NOMO-1 (cell line): ENCODE measurements around the gene XPR1.

Experiments
- DNase-seq, 2 experiments: peaks; one replicate each; lab custom pipeline; 2025; ENCODE audit not compliant: unreplicated experiment in 2 of 2; lab: John Stamatoyannopoulos, UW

The XPR1 gene

DNA sequence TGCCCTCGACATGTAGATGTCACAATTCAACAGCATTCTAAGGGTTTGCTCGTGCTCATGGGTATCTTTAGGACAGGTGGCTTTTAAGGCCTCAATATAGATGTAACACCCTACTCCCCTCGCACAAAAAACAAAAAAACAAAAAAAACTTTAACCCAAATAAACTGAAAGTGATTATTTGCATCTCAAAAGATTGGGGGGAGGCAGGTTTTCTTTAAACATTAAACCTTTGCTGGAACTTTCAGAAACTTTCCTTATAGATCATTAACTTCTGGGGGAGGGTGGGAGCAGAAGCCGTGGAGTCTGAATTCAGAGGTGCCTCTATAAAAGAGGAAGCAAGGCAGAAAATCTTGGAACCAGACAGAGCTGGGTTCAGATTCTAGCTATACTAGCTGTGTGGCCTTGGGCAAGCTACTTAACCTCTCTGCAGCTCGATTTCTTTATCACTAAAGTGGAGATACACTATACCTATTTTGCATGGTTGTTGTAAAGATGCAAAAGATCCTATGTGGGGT, 277.7 kb downstream of the XPR1 start:
- DNase-seq, result no peak

DNA sequence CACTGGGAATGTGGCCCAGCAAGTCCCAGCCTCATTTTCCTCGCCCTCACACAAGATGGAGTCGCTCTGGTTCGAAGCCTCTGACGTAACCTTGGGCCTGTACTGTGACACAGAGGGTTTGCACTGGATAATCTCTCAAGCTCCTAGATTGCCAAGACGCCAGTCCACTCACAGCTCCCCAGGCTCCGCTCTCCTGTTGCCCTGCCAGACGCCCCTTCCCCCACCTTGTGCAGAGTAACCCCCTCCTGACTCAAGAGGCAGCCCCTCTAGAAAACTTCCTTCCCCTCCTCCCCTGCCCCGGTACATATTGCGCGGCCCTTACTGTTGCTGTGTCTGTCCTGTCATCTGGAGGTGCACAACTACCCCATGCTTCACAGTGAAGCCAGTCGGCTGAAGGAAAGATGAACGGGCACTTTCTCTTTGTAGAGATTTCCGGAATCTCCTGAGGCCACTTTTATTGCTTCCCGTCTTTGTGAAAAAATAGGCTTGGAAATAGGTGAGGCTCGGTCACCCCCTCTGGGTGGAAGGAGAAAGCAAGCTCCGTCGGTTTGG, 279.9 kb downstream of the XPR1 start:
- DNase-seq, result peak in 1 of 2 experiments; percentile 28

DNA sequence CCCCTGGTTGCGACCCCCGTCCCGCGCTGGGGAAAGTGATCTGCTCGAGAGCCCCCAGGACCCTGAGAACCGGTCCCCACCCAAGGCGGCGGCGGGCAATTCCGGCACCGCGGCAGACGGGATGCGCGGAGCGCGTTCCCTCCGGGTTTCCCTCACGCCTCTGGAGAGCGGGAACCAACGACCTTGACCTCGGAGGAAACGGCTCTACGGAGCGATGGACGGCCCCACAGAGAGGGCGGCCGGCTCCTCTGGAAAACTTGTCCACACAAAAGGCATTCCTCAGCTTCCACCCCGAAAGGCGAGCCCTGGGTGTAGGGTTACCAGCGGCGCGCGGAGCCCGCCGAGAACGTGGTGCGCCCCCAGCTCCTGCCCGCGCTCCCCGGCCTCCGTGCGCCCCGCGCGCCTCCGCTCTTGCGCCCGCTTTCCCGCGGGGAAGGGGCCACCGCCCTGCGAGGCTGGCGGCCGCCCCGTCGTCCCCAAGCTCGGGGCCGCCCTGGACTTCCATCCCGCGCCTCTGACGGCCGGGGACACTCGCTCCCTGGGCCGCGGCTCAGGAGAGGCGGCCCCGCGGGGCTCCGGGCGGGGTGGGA, 280.5 kb downstream of the XPR1 start:
- no peak for DNase-seq

DNA sequence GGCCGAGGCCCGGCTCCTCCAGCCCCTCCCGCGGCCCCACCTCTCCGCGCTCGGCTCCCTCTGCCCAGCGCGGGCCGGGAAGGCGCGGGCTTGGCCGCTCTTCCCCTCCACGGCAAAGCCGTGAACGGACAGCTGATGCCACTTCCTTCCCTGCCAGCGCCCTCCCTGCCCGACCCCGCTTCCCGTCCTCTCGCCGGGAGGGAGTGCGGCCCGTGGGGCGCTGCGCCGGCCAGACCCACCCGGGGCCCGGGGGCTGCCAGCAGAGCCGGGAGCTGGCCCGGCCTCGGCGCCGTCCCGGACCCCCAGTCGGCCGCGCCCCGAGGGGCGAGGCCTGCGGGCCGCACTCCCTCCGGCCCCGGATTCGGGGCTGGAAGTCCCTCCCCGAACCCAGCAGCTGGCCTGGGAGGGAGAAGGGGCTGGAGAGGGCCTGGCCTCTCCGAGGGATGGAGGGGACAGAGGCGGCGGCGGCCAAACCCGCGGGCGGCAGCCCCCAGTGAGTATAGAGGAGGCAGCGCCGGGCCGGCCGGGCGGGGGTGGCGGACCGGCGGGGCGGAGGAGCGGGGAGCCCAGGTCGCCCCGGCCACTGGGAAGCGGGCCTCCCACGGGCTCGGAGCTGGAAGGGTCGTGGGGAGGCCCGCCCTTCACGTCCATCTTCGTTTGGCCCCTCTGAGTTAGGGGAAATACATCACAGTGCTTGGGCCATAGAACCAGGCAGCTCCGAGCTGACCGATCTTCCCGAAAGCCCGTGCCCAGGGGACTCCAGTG, 281.2 kb downstream of the XPR1 start, which contains the start of gene KIAA1614:
KIAA1614 (plus strand) TSS at position 97 of the 765 bp plus-strand sequence; CDS start at position 444, 347 bp downstream.
- DNase-seq, result peak; percentile 14 to 24

DNA sequence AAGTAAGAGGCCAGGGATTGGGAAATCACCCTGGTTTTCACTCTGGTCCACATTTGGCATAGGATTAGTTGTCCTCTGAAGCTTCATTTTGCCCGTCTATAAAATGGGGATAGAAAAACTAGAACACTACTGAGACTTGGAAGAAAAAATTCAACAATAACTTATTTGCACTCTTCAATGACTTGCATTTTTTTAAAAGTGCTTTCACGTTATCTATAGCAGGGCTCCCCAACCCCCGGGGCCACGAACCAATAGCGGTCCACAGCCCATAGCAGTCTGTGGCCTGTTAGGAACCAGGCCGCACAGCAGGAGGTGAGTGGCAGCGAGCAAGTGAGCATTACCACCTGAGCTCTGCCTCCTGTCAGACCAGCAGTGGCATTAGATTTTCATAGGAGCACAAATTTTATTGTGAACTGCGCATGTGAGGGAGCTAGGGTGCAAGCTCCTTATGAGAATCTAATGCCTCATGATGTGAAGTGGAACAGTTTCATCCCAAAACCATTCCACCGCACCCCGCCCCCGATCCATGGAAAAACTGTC, 283.7 kb downstream of the XPR1 start:
- DNase-seq, result no peak

DNA sequence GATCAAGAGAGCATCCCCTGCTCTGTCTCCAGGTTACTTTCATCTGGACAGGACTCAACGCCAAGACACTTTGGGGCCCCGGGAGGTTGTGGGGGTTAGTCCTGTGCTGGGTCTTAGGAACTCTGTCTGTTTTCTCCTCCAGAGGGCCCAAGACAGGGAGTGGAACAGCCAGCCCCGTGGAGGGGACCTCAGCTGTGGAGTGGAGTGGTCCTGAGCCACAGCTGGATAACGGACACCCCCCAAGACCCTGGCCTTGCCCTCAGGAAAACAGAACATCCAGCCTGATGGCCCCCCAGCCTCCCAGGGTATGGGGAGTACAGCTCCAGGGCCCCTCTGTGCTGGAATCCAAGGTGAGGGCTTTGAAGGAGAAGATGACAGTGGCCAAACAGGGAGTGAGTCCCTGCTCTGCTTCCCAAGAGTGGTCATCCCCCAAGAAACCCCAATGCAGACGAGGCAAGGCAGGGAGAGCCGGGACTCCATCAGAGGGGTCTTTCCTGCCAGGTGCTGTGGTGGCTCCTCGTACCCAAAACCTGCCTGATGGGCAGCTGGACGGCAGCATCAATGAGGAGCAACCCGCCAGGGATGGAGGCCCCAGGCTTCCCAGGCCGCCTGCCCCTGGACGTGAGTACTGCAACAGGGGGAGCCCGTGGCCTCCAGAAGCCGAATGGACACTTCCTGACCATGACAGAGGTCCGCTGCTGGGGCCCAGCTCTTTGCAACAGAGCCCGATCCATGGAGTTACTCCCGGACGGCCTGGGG, 284.4 kb downstream of the XPR1 start:
- no peak for DNase-seq

DNA sequence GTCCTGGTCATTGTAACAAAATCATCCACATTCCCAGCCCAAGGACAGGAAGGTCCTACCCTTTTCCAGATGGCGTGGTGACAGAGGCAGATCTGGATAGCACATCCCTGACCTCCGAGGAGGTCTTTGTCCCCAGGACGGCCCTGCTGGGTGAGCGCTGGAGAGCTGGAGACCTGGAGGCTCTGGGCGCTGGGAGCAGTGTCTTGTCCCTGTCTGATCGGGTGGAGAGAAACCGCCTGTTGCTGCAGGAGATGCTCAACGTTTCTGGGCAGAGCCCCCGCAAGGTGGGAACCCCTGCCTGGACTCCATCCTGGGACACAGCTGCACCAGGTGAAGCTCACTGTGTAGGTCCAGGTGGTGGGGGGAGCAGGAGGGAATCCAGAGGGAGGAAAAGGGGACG, 284.9 kb downstream of the XPR1 start:
- DNase-seq, result no peak

DNA sequence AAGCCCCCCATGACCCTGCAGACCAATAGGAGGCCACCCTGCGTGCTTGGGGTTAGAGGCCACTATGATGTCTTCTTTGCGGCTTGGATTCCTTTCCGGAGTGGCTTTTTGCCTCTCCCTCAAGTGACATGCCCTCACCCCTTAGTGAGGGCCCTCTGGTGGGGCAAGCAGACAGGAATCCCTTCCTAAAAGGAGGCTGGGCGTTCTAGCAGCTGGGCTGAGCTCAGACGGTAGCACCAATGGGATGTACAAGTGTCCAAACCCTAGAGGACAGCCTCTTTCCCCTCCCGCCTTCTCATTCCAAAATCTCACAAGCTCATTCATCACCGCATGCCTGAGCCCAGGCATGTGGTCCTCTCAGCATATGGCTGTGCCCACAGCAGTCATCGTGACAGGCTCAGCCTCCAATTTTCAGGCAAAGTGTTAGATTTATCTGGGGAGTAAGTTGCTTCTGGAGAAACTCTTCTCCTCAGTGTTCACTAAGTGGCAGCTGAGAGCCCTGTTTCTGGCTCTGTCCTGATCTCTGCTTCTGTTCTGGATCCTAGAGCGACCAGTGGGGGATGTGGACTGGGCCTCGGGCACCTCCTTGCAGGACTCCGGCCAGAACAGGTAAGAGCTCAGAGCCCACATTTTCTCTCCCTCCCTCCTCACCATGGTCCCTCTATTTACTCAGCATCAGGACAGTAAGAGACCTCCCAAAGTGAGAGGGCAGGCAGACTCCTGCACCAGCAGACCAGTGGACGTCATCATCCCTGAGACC, 285.7 kb downstream of the XPR1 start:
- DNase-seq, result no peak

DNA sequence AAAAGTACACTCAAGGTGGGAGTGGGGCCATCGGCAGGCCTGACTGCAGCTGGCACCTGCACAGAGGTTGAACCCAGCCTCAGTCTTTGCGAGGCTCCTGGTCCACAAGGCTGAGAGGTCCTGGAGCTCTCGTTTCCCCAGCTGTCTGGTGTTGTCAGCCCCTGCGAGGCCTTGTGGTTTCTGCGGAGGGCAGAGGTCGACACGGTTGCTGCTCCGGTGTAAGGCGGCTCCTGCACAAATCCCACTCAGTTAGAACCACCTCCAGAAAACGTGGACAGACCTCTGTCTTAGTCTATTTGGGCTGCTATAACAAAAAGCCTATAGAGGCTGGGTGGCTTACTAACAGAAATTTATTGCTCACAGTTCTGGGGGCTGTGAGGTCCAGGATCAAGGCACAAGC, 286.7 kb downstream of the XPR1 start:
- no peak for DNase-seq

DNA sequence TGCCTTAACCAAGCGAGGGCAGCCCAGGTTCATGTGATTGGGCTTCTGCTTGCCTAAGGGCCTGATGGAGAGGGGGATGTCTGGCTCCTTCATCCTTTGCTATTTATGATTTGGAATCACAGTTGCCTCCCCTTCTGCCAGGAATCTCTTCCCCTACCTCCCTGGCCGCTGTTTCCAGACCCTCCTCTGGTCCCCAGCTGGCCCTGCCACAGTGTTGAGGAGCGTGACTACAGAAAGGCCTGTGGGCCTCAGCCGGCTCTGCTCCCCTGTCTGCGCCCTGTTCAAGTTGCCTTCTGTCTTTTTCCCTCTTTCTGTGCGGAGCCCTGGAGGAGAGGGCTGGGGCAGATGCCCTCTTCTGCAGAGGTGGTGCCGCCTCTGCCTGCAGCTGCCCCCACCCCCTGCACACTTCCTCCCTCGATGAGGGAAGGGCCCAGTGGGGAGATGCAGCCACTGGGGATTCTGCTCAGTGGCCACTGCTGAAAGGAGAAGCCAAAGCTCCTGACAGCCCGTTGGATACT, 287.4 kb downstream of the XPR1 start:
- no peak for DNase-seq

DNA sequence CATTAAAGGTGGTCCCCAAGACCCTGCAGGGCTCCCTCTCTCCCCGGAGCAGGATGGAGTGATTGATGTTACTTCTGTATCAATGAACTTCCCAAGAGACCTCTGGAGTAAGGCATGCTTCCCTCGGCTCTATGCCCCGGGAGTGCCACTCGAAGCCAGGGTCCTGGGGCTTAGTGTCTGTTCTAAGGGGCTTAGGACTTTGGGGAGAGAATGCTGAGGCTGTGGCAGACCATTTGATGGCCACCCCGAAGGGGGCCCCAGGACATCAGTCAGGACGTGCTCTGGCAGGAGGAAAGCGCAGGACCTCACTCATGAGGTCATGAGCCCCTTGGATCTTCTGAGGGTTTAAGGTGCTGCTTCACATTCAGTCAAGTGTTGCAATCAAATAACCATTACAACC, 288.4 kb downstream of the XPR1 start:
- DNase-seq, result no peak

DNA sequence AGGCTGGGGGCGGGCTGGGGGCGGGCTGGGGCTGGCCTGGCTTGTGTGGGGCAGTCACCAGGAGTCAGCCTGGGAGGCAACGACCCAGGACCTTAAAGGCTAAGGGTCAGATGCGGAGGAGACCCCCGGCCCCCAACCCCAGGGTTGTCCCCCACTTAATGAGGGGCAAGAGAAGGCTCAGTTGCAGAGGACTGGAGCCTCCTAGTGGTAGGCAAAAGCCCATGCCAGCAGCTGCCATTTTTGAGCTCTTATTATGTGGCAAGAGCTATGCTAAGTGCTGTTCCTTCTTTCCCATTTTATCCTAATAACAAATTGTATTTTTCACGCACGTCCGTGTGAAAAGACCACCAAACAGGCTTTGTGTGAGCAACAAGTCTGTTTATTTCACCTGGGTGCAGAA, 288.9 kb downstream of the XPR1 start:
- DNase-seq, result no peak

DNA sequence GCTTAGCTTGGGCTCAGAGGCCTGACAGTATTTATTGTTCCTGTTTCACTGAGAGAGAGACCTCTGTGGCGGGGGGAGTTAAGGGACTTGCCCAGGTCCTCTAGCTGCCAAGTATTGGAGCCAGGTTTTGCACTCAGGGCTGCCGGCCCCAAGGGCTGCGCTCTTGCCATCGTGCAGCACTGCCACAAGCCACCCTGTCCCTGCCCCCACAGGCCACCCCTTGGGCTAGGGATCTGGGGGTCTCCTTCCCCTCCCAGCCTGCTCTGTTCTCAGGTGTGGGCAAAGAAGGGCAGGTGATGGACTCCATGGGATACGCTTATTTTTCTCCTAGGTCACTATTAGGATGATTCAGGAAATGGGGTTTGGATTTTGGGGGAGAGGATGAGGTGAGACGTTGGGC, 289.6 kb downstream of the XPR1 start:
- DNase-seq, result no peak

DNA sequence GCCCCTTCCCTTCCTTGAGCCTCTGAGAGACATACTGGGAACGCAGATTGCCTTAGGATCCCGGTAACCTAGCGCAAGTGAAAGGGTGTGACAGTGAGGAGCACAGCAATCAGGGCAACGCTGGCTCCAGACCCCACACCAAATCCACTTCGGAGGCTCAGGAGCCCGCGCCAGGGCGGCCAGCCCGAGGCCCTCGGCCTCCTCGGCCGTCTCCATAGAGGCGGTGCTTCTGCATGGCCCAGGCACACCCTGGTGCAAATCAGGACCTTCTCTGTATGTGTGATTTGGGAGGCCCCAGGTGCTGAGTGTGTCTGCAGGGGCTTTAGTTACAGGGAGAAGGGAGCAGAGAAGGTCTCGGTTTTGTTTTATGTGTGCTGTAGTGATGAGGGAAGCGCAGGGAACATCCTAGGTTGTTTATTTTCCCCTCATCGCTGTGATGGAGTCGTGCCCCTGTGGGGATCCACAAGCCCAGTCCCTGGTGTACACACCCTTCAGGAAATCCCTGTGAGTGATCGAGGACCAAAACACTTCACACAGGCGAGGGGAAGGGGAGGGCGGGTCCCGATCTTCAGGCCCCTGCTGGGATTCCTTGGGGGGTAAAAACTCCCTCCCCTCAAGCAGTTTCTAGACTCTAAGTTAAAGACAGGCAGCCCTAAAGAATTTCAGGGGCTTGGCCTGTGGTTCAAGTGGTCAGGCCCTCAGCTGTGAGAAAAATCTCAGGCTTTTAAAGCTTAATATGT, 290.2 kb downstream of the XPR1 start:
- DNase-seq, result no peak

DNA sequence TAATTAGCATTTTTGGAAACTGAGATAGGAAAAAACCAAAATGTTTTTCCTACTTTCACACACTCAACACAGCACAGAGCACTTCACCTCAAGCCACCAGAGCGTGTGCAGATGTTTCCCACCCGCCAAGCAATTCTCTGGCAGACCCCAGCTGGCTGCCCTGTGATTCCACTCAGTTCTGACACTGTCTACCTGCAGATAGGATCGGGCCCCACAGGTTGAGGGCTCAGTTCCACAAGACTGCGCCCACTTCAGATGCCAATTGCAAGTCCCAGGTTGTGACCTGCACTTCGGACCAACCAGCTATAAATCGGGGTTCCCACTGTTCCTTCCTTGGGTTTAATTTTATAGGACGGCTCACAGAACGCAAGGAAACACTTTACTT, 290.8 kb downstream of the XPR1 start:
- DNase-seq, result no peak

DNA sequence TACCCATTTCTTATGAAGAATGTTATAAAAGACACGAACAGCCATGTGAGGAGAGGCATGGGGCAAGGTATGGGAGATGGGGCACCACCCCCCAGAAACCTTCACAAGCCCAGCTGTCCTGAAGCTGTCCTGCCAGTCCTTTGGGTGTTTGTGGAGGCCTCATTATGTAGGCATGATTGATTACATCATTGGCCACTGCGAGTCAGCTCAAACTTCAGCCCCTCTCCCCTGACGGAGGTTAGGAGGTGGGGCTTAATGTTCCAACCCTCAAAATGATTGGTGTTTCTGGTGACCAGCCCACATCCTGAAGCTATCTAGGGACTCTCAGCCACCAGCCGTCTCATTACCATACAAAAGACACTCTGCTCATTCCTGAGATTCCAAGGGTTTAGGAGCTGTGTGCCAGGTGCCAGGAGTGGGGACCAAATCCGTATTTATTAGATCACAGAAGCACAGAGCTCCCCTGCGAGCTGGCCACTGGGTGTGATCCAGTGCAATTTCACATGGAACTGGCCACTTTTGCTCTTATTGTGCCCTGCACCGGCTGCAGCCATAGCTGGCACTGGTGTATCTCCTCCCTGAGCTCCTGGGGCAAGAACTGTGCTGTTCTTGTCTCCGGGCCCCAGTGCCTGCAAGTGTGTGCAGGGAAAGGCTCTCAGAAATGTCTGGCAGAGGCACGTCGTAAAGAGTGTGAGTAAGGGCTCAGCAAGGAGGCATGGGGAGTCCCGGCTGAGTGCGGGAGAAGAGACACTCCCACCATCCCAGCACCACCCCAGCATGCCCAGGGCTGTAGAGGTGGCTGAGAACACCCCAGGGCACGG, 291.4 kb downstream of the XPR1 start:
- DNase-seq, result no peak

DNA sequence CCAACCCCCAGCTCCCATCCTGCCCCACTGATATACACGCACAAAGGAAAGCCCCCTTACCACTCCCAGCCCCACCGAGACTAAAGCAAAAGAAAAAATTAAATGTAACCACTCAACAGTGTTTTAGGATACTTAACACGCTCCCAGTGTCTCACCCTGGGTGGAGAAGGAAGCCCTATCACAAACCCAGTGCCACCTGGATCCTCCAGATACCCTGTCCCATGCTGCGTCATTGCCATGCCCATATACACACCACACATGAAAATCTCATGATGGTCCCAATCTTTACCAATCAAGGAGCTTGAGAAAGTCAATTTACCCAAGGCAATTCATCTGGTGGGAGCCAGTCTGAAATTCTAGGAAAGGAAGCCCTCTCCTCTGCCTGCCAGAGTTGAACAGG, 292.1 kb downstream of the XPR1 start:
- no peak for DNase-seq

DNA sequence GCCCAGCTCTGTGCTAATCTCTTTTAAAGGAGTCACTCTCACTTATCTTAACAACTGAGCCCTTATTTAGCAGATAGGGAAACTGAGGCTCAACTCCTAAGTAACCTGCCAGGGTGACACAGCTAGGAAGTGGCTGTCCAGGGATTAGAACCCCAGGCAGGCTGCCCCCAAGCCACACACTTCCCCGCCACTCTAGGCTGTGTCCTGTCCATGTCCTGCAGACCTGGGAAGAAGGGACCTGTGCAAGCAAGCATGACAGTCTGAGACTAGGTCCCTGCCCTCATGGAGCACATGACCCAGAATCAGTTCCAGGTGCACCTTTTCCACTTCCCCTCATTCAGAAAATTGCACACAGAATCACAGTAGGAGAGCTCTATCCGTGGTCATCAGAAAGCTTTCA, 293.1 kb downstream of the XPR1 start:
- no peak for DNase-seq
